Adrenal gland (tissue), 12 donors: ENCODE results near the gene RPS6KC1. TPM values are rescaled to one million over a fixed set of nuclear protein-coding genes. Genes with fewer than 3 reads are reported as not detected.

ENCODE experiments used
- DNase-seq, 7 donors: peaks; one replicate each; pipeline ENCODE4 v3.0.0-alpha.2; 2019 to 2020
- H3K27ac ChIP-seq, 5 donors: fragments of 200-600 bp; sonication (generic) in 4 of 5; 1 replicate in 3 of 5; 2 replicates in 2 of 5; pipeline versions ENCODE4 v1.5.1 to v1.8.0; 2016 to 2020; ENCODE audit warnings: mild to moderate bottlenecking in 1 of 5
- H3K27me3 ChIP-seq: fragments of 200-600 bp; 2 replicates; pipeline ENCODE4 v1.8.0; 2021
- H3K36me3 ChIP-seq, 2 donors: fragments of 200-600 bp; replicated peaks in 1 of 2; 1 replicate in 1 of 2; 2 replicates in 1 of 2; pipeline versions ENCODE4 v1.5.1 to v1.8.0; 2018 to 2022
- H3K4me1 ChIP-seq, 2 donors: fragments of 200-600 bp; replicated peaks in 1 of 2; 1 replicate in 1 of 2; 2 replicates in 1 of 2; pipeline versions ENCODE4 v1.5.1 to v1.8.0; 2018 to 2021
- H3K4me3 ChIP-seq, 4 donors: fragments of 200-600 bp; sonication (generic) in 3 of 4; one replicate each; pipeline ENCODE4 v1.5.1; 2016 to 2018
- H3K9me3 ChIP-seq, 3 donors: fragments of 200-600 bp; sonication (generic) in 1 of 3; replicated peaks in 1 of 3; 1 replicate in 2 of 3; 2 replicates in 1 of 3; pipeline versions ENCODE4 v1.5.1 to v1.8.0; 2016 to 2021
- CTCF ChIP-seq, 6 experiments: fragments of 450-650 bp in 4 of 6; fragments of 200-600 bp in 2 of 6; sonication (generic) in 1 of 6; IDR thresholded peaks; 1 replicate in 5 of 6; 2 replicates in 1 of 6; pipeline versions ENCODE4 v1.5.1 to v1.8.0; 2016 to 2021; ENCODE audit warnings: antibody characterized with exemption in 6 of 6, mild to moderate bottlenecking in 2 of 6, moderate library complexity in 1 of 6
- POLR2A ChIP-seq, 2 donors: fragments of 450-650 bp; IDR thresholded peaks; one replicate each; pipeline ENCODE4 v1.6.1; 2017; ENCODE audit warnings: antibody characterized with exemption in 2 of 2, mild to moderate bottlenecking in 2 of 2, moderate library complexity in 1 of 2
- WGBS, 4 donors: extraction: QIAGEN DNeasy Blood & Tissue Kit in 2 of 4; methylation state at CpG; one replicate each; pipeline versions ENCODE4 v1.1.5 to v1.1.7; 2013 to 2017; 5-methylcytosine and 5-hydroxymethylcytosine counted together
- intact Hi-C, 2 donors: fragments of 100-400 bp; cut with DNase I; formaldehyde crosslinking; loops; one replicate each; pipeline versions ENCODE4 v1.14.1 to v1.15.0; 2022 to 2023
- polyA plus RNA-seq, 3 donors: library from polyadenylated mRNA; stranded (reverse); fragments of 200-250 nt in 2 of 3; fragments of 350-450 nt in 1 of 3; fragmentation: Illumina TruSeq in 1 of 3; extraction: RNeasy Lipid Tissue Mini Kit (QIAGEN cat#74804) in 1 of 3; gene quantifications; one replicate each; pipeline ENCODE4 v1.2.3, GENCODE V29; 2013 to 2014
- total RNA-seq, 9 donors: library from RNA; depleted of rRNA in 4 of 9; stranded (reverse); fragments of >200 nt in 4 of 9; fragments of 120-200 nt in 1 of 9; fragmentation: NEBNext Ultra II Directional in 1 of 9; extraction: Animal tissue kit (Norgen Biotek cat#: 25700) in 1 of 9; gene quantifications; one replicate each; pipeline versions ENCODE4 v1.1.0 to v1.2.4, GENCODE V29; 2013 to 2023
- donor health status: healthy with polysubstance abuse.
- donor health status: Bipolar disorder and iron deficiency.
- donor health status: DM: yes; HTN: yes; CAD: no.
- donor health status: DM: no; HTN: no; CAD: no.
- donor health status: DM: no; HTN: no; CAD: no.
- donor health status: DM: yes; HTN: yes; CAD: no.

The RPS6KC1 gene
- total and polyA plus RNA-seq, 12 donors = 7.6 to 67.2 (median 26.2) TPM

GRCh38 chr1:213162338-213162737 is 111.3 kb downstream of the RPS6KC1 start:
- no peaks in the 10 kb centered on the region for H3K36me3 ChIP-seq
- no peak overlapping the region for H3K4me3 ChIP-seq
- no peaks in the 10 kb centered on the region for H3K9me3 ChIP-seq
- peaks cover 0 to 9% of the 10 kb centered on the region in 2 donors for H3K4me1 ChIP-seq
- 59 to 72% (median 68%) methylated on average over 2 of the region's 2 CpGs for WGBS, 4 donors
- TF ChIP-seq CTCF (IDR thresholded peaks at IDR 0.05) (no peak), POLR2A (IDR thresholded peaks at IDR 0.05) (no peak)
- no peaks in the 10 kb centered on the region for H3K27me3 ChIP-seq
- intact Hi-C loops = no loop called here
- DNase-seq = peak; percentile 40 to 82 (median 75)
- no peak overlapping the region for H3K27ac ChIP-seq

GRCh38 chr1:213162862-213163261 is 111.8 kb downstream of the RPS6KC1 start:
- Histone ChIP-seq H3K4me3 (no peak overlapping the region), H3K4me1 (peaks cover 0 to 9% of the 10 kb centered on the region in 2 donors), H3K27me3 (no peaks in the 10 kb centered on the region), H3K9me3 (no peaks in the 10 kb centered on the region), H3K27ac (no peak overlapping the region), H3K36me3 (no peaks in the 10 kb centered on the region)
- intact Hi-C loops = no loop called here
- 29 to 62% (median 49%) methylated on average over 1 of the region's 1 CpG for WGBS, 4 donors
- no peak for TF ChIP-seq CTCF (IDR thresholded peaks at IDR 0.05)
- TF ChIP-seq POLR2A (IDR thresholded peaks at IDR 0.05) = no peak
- DNase-seq = no peak

- Histone ChIP-seq H3K9me3 (no peaks in the 10 kb centered on the region), H3K4me1 (peaks cover 0 to 5% of the 10 kb centered on the region in 2 donors), H3K27me3 (no peaks in the 10 kb centered on the region), H3K36me3 (no peaks in the 10 kb centered on the region), H3K4me3 (no peak overlapping the region), H3K27ac (no peak overlapping the region)
- WGBS, 4 donors = 74 to 83% (median 79%) methylated on average over 3 of the region's 3 CpGs
- no peak for TF ChIP-seq CTCF (IDR thresholded peaks at IDR 0.05)
- no peak for DNase-seq
- intact Hi-C loops = no loop called here
Observed at GRCh38 chr1:213163278-213163711, 112.3 kb downstream of the RPS6KC1 start.

- TF ChIP-seq POLR2A (IDR thresholded peaks at IDR 0.05) (no peak), CTCF (IDR thresholded peaks at IDR 0.05) (no peak)
- DNase-seq = no peak
- Histone ChIP-seq H3K27me3 (no peaks in the 10 kb centered on the region), H3K9me3 (no peaks in the 10 kb centered on the region), H3K4me1 (no peaks in the 10 kb centered on the region), H3K4me3 (no peak overlapping the region), H3K27ac (no peak overlapping the region), H3K36me3 (no peaks in the 10 kb centered on the region)
- WGBS, 4 donors = 91 to 100% (median 98%) methylated on average over 3 of the region's 3 CpGs
- intact Hi-C loops = no loop called here
Observed at GRCh38 chr1:213164561-213164960, 113.5 kb downstream of the RPS6KC1 start.
